ENCODE results near the gene TTLL11. TPM values are rescaled to one million over a fixed set of nuclear protein-coding genes. Genes with fewer than 3 reads are reported as not detected.

TTLL11 gene
- total and polyA plus RNA-seq, 2 experiments from 2014 or later, result 0.57 to 1.4 TPM

DNA sequence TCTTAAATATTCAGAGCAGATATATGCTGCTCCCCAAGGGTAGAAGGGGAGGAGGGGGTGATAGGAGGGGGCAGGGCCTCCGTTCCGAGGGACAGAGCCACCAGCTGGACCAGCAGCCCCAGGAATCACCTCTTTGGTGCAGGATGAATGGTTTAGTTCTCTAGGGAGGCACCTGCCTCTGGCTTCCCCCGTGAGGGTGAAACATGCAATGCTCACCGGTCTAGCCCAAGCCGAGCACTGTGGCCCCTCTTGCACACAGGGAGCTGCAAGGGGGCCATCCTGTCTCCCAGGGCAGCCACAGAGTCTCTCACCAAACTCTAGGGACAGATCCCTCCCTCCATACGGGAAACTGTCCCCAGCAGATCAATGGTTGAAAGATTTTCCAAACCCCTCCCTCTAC lies 278.0 kb downstream of the TTLL11 start:
- Histone ChIP-seq H3K27ac (ENCODE audit: low read depth) (no peak overlapping the region), H4K20me1 (replicated peaks; ENCODE audit: insufficient read depth) (no peaks in the 10 kb centered on the region), H3K79me2 (replicated peaks; ENCODE audit: insufficient read depth) (no peaks in the 10 kb centered on the region), H3F3A (replicated peaks; ENCODE audit: low read depth) (0 out of 2 replicates have a peak, but pooled peaks cover 13% of the 10 kb centered on the region), H2AFZ (no peak overlapping the region), H3K27me3 (ENCODE audit: insufficient read depth) (no peaks in the 10 kb centered on the region; the same call in 1 of the 2 replicates), H3K36me3 (ENCODE audit: insufficient read depth) (no peaks in the 10 kb centered on the region), H3K4me2 (no peak overlapping the region), H3K4me3 (no peak overlapping the region), H3K4me1 (ENCODE audit: insufficient read depth) (peaks cover 24% of the 10 kb centered on the region), H3K9me2 (ENCODE audit: insufficient read depth) (no peaks in the 10 kb centered on the region)
- DNase-seq (ENCODE audit: low spot score) (no peak), ATAC-seq (no peak)
- peaks cover 34% of the 10 kb centered on the region for H3K27me3 Mint-ChIP-seq (ENCODE audit: insufficient read depth, low read depth, poor library complexity)
- peaks cover 67% of the 10 kb centered on the region for H3K4me1 Mint-ChIP-seq
- no peak overlapping the region for H3K4me3 Mint-ChIP-seq
- TF ChIP-seq ETS1 (IDR thresholded peaks at IDR 0.05) (no peak), STAT1 (IDR thresholded peaks at IDR 0.05; ENCODE audit: unreplicated experiment) (no peak), EZH2 (IDR thresholded peaks at IDR 0.05; ENCODE audit: low read depth, unreplicated experiment) (no peak), CTCF (conservative IDR thresholded peaks at IDR 0.05; ENCODE audit: low read depth in 2 of 2) (no peak), CREB1 (CRISPR knock-in tag; IDR thresholded peaks at IDR 0.05; ENCODE audit: low read depth) (no peak), EZH2phosphoT487 (IDR thresholded peaks at IDR 0.05; ENCODE audit: unreplicated experiment) (no peak), NANOG (IDR thresholded peaks at IDR 0.05; ENCODE audit: borderline replicate concordance) (no peak), POLR2AphosphoS5 (IDR thresholded peaks at IDR 0.05; ENCODE audit: low read depth) (no peak), JUNB (IDR thresholded peaks at IDR 0.05; ENCODE audit: unreplicated experiment) (no peak), ZNF114 (CRISPR knock-in tag; IDR thresholded peaks at IDR 0.05) (no peak), ZNF331 (CRISPR knock-in tag; IDR thresholded peaks at IDR 0.05; ENCODE audit: low read depth) (no peak)
- TF ChIP-seq, protein P1, sequence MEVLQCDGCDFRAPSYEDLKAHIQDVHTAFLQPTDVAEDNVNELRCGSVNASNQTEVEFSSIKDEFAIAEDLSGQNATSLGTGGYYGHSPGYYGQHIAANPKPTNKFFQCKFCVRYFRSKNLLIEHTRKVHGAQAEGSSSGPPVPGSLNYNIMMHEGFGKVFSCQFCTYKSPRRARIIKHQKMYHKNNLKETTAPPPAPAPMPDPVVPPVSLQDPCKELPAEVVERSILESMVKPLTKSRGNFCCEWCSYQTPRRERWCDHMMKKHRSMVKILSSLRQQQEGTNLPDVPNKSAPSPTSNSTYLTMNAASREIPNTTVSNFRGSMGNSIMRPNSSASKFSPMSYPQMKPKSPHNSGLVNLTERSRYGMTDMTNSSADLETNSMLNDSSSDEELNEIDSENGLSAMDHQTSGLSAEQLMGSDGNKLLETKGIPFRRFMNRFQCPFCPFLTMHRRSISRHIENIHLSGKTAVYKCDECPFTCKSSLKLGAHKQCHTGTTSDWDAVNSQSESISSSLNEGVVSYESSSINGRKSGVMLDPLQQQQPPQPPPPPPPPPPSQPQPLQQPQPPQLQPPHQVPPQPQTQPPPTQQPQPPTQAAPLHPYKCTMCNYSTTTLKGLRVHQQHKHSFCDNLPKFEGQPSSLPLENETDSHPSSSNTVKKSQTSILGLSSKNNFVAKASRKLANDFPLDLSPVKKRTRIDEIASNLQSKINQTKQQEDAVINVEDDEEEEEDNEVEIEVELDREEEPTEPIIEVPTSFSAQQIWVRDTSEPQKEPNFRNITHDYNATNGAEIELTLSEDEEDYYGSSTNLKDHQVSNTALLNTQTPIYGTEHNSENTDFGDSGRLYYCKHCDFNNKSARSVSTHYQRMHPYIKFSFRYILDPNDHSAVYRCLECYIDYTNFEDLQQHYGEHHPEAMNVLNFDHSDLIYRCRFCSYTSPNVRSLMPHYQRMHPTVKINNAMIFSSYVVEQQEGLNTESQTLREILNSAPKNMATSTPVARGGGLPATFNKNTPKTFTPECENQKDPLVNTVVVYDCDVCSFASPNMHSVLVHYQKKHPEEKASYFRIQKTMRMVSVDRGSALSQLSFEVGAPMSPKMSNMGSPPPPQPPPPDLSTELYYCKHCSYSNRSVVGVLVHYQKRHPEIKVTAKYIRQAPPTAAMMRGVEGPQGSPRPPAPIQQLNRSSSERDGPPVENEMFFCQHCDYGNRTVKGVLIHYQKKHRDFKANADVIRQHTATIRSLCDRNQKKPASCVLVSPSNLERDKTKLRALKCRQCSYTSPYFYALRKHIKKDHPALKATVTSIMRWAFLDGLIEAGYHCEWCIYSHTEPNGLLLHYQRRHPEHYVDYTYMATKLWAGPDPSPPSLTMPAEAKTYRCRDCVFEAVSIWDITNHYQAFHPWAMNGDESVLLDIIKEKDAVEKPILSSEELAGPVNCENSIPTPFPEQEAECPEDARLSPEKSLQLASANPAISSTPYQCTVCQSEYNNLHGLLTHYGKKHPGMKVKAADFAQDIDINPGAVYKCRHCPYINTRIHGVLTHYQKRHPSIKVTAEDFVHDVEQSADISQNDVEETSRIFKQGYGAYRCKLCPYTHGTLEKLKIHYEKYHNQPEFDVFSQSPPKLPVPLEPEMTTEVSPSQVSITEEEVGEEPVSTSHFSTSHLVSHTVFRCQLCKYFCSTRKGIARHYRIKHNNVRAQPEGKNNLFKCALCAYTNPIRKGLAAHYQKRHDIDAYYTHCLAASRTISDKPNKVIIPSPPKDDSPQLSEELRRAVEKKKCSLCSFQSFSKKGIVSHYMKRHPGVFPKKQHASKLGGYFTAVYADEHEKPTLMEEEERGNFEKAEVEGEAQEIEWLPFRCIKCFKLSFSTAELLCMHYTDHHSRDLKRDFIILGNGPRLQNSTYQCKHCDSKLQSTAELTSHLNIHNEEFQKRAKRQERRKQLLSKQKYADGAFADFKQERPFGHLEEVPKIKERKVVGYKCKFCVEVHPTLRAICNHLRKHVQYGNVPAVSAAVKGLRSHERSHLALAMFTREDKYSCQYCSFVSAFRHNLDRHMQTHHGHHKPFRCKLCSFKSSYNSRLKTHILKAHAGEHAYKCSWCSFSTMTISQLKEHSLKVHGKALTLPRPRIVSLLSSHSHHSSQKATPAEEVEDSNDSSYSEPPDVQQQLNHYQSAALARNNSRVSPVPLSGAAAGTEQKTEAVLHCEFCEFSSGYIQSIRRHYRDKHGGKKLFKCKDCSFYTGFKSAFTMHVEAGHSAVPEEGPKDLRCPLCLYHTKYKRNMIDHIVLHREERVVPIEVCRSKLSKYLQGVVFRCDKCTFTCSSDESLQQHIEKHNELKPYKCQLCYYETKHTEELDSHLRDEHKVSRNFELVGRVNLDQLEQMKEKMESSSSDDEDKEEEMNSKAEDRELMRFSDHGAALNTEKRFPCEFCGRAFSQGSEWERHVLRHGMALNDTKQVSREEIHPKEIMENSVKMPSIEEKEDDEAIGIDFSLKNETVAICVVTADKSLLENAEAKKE (CRISPR knock-in tag; IDR thresholded peaks at IDR 0.05), result no peak
- TF ChIP-seq, protein P2, sequence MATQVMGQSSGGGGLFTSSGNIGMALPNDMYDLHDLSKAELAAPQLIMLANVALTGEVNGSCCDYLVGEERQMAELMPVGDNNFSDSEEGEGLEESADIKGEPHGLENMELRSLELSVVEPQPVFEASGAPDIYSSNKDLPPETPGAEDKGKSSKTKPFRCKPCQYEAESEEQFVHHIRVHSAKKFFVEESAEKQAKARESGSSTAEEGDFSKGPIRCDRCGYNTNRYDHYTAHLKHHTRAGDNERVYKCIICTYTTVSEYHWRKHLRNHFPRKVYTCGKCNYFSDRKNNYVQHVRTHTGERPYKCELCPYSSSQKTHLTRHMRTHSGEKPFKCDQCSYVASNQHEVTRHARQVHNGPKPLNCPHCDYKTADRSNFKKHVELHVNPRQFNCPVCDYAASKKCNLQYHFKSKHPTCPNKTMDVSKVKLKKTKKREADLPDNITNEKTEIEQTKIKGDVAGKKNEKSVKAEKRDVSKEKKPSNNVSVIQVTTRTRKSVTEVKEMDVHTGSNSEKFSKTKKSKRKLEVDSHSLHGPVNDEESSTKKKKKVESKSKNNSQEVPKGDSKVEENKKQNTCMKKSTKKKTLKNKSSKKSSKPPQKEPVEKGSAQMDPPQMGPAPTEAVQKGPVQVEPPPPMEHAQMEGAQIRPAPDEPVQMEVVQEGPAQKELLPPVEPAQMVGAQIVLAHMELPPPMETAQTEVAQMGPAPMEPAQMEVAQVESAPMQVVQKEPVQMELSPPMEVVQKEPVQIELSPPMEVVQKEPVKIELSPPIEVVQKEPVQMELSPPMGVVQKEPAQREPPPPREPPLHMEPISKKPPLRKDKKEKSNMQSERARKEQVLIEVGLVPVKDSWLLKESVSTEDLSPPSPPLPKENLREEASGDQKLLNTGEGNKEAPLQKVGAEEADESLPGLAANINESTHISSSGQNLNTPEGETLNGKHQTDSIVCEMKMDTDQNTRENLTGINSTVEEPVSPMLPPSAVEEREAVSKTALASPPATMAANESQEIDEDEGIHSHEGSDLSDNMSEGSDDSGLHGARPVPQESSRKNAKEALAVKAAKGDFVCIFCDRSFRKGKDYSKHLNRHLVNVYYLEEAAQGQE (IDR thresholded peaks at IDR 0.05; ENCODE audit: unreplicated experiment), result no peak
- no peaks in the 10 kb centered on the region for H3K9me3 Mint-ChIP-seq
- no peaks in the 10 kb centered on the region for H3K36me3 Mint-ChIP-seq (ENCODE audit: low read depth)
- H3K27ac Mint-ChIP-seq, result no peak overlapping the region
